ENCODE measurements around the gene LST1. TPM values are rescaled to one million over a fixed set of nuclear protein-coding genes. Genes with fewer than 3 reads are reported as not detected.

LST1 gene
- total RNA-seq, 1 experiment from 2014 or later = 0.66 TPM

GRCh38 chr6:31577579-31577966 lies 8.5 kb upstream of the LST1 start (continued):
- TF ChIP-seq USF2 (CRISPR knock-in tag; IDR thresholded peaks at IDR 0.05) (no peak), E2F1 (CRISPR knock-in tag; IDR thresholded peaks at IDR 0.05) (no peak), SMAD3 (CRISPR knock-in tag; IDR thresholded peaks at IDR 0.05; ENCODE audit: borderline replicate concordance) (no peak), ELF4 (CRISPR knock-in tag; IDR thresholded peaks at IDR 0.05; ENCODE audit: low read depth) (no peak)

GRCh38 chr6:31578184-31579118 lies 7.6 kb upstream of the LST1 start:
- Mint-ChIP-seq H3K4me3 (no peak overlapping the region; the same call in 1 of the 2 replicates), H3K4me1 (peaks cover 46% of the 10 kb centered on the region), H3K9me3 (no peaks in the 10 kb centered on the region), H3K27ac (peak overlapping the region; percentile 82), H3K27me3 (ENCODE audit: low read depth) (peaks cover 57% of the 10 kb centered on the region), H3K36me3 (no peaks in the 10 kb centered on the region)
- DNase-seq (ENCODE audit: low spot score) (peak; percentile 38), ATAC-seq (peak; percentile 13)
- no peak for TF ChIP-seq USF2 (CRISPR knock-in tag; IDR thresholded peaks at IDR 0.05)
- no peak for TF ChIP-seq ZNF423 (CRISPR knock-in tag; IDR thresholded peaks at IDR 0.05)
- ChIA-PET CTCF (interaction anchor here (1.5 to 15.1 kb wide), 3 partner anchors 19 to 32 kb away, joined by 6 to 293 read pairs (median 13); partner anchors contain the start of genes ATP6V1G2 and NCR3), POLR2A (interaction anchor here (0.5 kb wide), 1 partner anchor 17 kb away, joined by 3 read pairs; no protein-coding TSS in a partner anchor)

GRCh38 chr6:31579119-31579505 lies 7.0 kb upstream of the LST1 start:
- Mint-ChIP-seq H3K36me3 (no peaks in the 10 kb centered on the region), H3K27me3 (ENCODE audit: low read depth) (peaks cover 54% of the 10 kb centered on the region), H3K4me3 (no peak overlapping the region), H3K9me3 (no peaks in the 10 kb centered on the region), H3K4me1 (peaks cover 39% of the 10 kb centered on the region), H3K27ac (no peak overlapping the region; the same call in 1 of the 2 replicates)
- no peak for DNase-seq (ENCODE audit: low spot score)
- TF ChIP-seq USF2 (CRISPR knock-in tag; IDR thresholded peaks at IDR 0.05) (no peak), GTF2I (CRISPR knock-in tag; conservative IDR thresholded peaks at IDR 0.05) (no peak), SP1 (CRISPR knock-in tag; conservative IDR thresholded peaks at IDR 0.05) (no peak), NR3C1 (CRISPR knock-in tag; conservative IDR thresholded peaks at IDR 0.05; ENCODE audit: low read depth) (no peak), SOX15 (CRISPR knock-in tag; IDR thresholded peaks at IDR 0.05) (no peak), NFE2L1 (CRISPR knock-in tag; IDR thresholded peaks at IDR 0.05) (no peak)
- ATAC-seq = no peak
- ChIA-PET CTCF (interaction anchor here (3.1 to 15.1 kb wide), 2 partner anchors 19 to 28 kb away, joined by 13 to 293 read pairs; partner anchors contain the start of gene NCR3), POLR2A (interaction anchor here (0.5 kb wide), 1 partner anchor 16 kb away, joined by 3 read pairs; no protein-coding TSS in a partner anchor)

GRCh38 chr6:31579546-31580437 lies 6.3 kb upstream of the LST1 start:
- no peaks in the 10 kb centered on the region for H3K9me3 Mint-ChIP-seq
- H3K4me3 Mint-ChIP-seq = peak overlapping the region; percentile 92
- POLR2A ChIA-PET = interaction anchor here (0.6 to 1.5 kb wide), 3 partner anchors 28 to 38 kb away, joined by 3 to 5 read pairs (median 4); partner anchors contain the start of genes ATP6V1G2, DDX39B and NFKBIL1
- no peak overlapping the region for H3K27ac Mint-ChIP-seq
- ATAC-seq (no peak), DNase-seq (ENCODE audit: low spot score) (no peak)
- no peaks in the 10 kb centered on the region for H3K36me3 Mint-ChIP-seq
- peaks cover 35% of the 10 kb centered on the region for H3K4me1 Mint-ChIP-seq
- peaks cover 54% of the 10 kb centered on the region for H3K27me3 Mint-ChIP-seq (ENCODE audit: low read depth)
- CTCF ChIA-PET = interaction anchor here (0.6 to 15.1 kb wide), 21 partner anchors 10 to 190 kb away, joined by 3 to 293 read pairs (median 5); partner anchors contain the start of genes ATP6V1G2, C6orf47, DDX39B and MICB
- no peak for TF ChIP-seq JAZF1 (CRISPR knock-in tag; IDR thresholded peaks at IDR 0.05)
- TF ChIP-seq MLX (CRISPR knock-in tag; IDR thresholded peaks at IDR 0.05) = no peak
- TF ChIP-seq ZSCAN18 (CRISPR knock-in tag; IDR thresholded peaks at IDR 0.05) = no peak
- TF ChIP-seq IRF1 (CRISPR knock-in tag; IDR thresholded peaks at IDR 0.05) = no peak
- no peak for TF ChIP-seq GABPB1 (CRISPR knock-in tag; IDR thresholded peaks at IDR 0.05)

All from WTC11 (cell line).